ENCODE measurements around the gene MFAP3L. TPM values are rescaled to one million over a fixed set of nuclear protein-coding genes. Genes with fewer than 3 reads are reported as not detected.

The MFAP3L gene
- total RNA-seq, 1 experiment from 2014 or later: 6.2 TPM

DNA sequence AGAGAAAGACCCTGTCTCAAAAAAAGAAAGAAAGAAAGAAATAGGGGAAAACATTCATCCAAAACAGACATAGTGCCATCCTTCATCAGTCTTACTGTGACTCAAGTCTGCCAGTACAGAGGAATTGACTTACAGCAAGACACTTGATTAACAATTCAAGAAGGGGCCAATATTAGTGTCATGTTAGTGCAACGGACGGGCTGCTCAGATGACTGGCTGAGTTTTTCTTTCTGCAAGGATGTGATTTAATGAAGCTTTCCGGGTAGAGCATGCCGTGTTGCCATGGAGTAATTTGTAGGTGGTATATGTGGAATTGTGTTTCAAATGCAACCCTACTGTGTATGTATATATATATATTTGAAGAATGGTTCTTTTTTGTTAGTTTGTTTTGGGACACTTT is 12.6 kb upstream of the MFAP3L start:
- intact Hi-C loops (cut with micrococcal nuclease; ENCODE audit: unreplicated experiment): no loop called here
- ChIA-PET POLR2A (ENCODE audit: unreplicated experiment) (interaction anchor here (0.5 kb wide), 1 partner anchor 389 kb away, joined by 3 read pairs; no protein-coding TSS in a partner anchor), CTCF (no interaction called here)
- Histone ChIP-seq H3K27ac (no peak overlapping the region), H3F3A (ENCODE audit: insufficient read depth, low read depth) (no peaks in the 10 kb centered on the region), H4K20me1 (ENCODE audit: insufficient read depth) (no peaks in the 10 kb centered on the region), H3K4me1 (replicated peaks; ENCODE audit: insufficient read depth) (no peaks in the 10 kb centered on the region), H3K9me2 (ENCODE audit: insufficient read depth) (no peaks in the 10 kb centered on the region), H3K4me2 (no peak overlapping the region), H3K9me3 (ENCODE audit: insufficient read depth, low read depth) (no peaks in the 10 kb centered on the region), H3K79me2 (ENCODE audit: low read depth) (no peaks in the 10 kb centered on the region), H2AFZ (no peak overlapping the region), H3K4me3 (no peak overlapping the region), H3K27me3 (ENCODE audit: insufficient read depth, low read depth) (no peaks in the 10 kb centered on the region), H3K36me3 (ENCODE audit: low read depth) (no peaks in the 10 kb centered on the region)
- no TSS peak for BruUV-seq (replicated peaks)
- TF ChIP-seq, protein P1, sequence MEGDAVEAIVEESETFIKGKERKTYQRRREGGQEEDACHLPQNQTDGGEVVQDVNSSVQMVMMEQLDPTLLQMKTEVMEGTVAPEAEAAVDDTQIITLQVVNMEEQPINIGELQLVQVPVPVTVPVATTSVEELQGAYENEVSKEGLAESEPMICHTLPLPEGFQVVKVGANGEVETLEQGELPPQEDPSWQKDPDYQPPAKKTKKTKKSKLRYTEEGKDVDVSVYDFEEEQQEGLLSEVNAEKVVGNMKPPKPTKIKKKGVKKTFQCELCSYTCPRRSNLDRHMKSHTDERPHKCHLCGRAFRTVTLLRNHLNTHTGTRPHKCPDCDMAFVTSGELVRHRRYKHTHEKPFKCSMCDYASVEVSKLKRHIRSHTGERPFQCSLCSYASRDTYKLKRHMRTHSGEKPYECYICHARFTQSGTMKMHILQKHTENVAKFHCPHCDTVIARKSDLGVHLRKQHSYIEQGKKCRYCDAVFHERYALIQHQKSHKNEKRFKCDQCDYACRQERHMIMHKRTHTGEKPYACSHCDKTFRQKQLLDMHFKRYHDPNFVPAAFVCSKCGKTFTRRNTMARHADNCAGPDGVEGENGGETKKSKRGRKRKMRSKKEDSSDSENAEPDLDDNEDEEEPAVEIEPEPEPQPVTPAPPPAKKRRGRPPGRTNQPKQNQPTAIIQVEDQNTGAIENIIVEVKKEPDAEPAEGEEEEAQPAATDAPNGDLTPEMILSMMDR (conservative IDR thresholded peaks at IDR 0.05): no peak
- no peak for TF ChIP-seq EZH2 (IDR thresholded peaks at IDR 0.05; ENCODE audit: low read depth)
- DNase-seq: no peak

DNA sequence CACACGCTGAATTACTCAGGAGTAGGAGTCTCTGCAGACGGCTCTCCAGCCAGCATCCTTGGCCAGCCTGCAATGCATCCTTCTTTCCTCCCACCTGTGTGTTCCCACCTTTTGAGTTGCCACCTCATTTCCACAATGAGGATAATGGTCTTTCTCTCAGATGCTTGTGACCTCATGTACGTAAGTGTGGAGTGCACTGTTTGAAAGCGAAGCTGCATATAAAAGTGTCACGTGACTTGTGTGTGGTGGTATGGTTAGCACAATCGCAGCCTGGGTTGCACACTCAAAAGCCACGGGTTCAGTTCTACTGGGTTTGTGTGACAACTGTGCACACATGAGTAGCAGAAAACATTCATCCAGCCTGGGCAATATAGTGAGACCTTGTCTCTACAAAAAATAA is 12.0 kb upstream of the MFAP3L start:
- no TSS peak for BruUV-seq (replicated peaks)
- no peak overlapping the region for H2AFZ ChIP-seq
- H3K4me1 ChIP-seq (replicated peaks; ENCODE audit: insufficient read depth): no peaks in the 10 kb centered on the region
- H3K4me2 ChIP-seq: no peak overlapping the region
- DNase-seq: no peak
- TF ChIP-seq EZH2 (IDR thresholded peaks at IDR 0.05; ENCODE audit: low read depth): no peak
- TF ChIP-seq, protein P1 (conservative IDR thresholded peaks at IDR 0.05): no peak
- no peaks in the 10 kb centered on the region for H3K79me2 ChIP-seq (ENCODE audit: low read depth)
- ChIA-PET POLR2A (ENCODE audit: unreplicated experiment) (no interaction called here), CTCF (no interaction called here)
- intact Hi-C loops (cut with micrococcal nuclease; ENCODE audit: unreplicated experiment): no loop called here
- H3K9me3 ChIP-seq (ENCODE audit: insufficient read depth, low read depth): no peaks in the 10 kb centered on the region
- H3K27me3 ChIP-seq (ENCODE audit: insufficient read depth, low read depth): no peaks in the 10 kb centered on the region
- no peak overlapping the region for H3K27ac ChIP-seq
- no peaks in the 10 kb centered on the region for H3F3A ChIP-seq (ENCODE audit: insufficient read depth, low read depth)
- H3K9me2 ChIP-seq (ENCODE audit: insufficient read depth): no peaks in the 10 kb centered on the region
- no peaks in the 10 kb centered on the region for H3K36me3 ChIP-seq (ENCODE audit: low read depth)
- no peaks in the 10 kb centered on the region for H4K20me1 ChIP-seq (ENCODE audit: insufficient read depth)
- H3K4me3 ChIP-seq: no peak overlapping the region

DNA sequence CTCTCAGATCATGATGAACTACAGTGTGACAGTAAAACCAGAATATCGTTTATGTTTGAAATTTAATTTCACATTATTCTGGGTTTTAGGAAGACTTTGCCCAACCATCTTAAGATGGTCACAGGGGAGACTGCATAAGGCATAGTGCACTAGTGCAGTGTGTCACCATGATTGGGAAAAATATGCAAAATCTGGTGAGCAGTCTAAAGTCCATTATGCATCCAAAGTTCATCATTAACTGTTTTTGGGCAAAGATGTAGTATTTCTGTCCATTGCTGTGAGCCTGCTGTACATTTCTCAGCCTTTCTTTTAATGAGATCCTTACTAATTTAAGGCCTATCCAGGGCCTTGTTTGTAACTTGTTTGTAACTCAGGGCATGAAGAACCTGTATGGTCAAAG is 11.3 kb upstream of the MFAP3L start:
- H3K9me2 ChIP-seq (ENCODE audit: insufficient read depth): no peaks in the 10 kb centered on the region
- BruUV-seq (replicated peaks): no TSS peak
- CTCF ChIA-PET: no interaction called here
- no peaks in the 10 kb centered on the region for H3K4me1 ChIP-seq (replicated peaks; ENCODE audit: insufficient read depth)
- H3K36me3 ChIP-seq (ENCODE audit: low read depth): no peaks in the 10 kb centered on the region
- no peak overlapping the region for H3K4me3 ChIP-seq
- no peak for TF ChIP-seq EZH2 (IDR thresholded peaks at IDR 0.05; ENCODE audit: low read depth)
- TF ChIP-seq, protein P1 (conservative IDR thresholded peaks at IDR 0.05): no peak
- H3K79me2 ChIP-seq (ENCODE audit: low read depth): no peaks in the 10 kb centered on the region
- no peaks in the 10 kb centered on the region for H3K9me3 ChIP-seq (ENCODE audit: insufficient read depth, low read depth)
- no peaks in the 10 kb centered on the region for H3K27me3 ChIP-seq (ENCODE audit: insufficient read depth, low read depth)
- POLR2A ChIA-PET (ENCODE audit: unreplicated experiment): no interaction called here
- DNase-seq: no peak
- H2AFZ ChIP-seq: no peak overlapping the region
- H3K27ac ChIP-seq: no peak overlapping the region
- H3K4me2 ChIP-seq: no peak overlapping the region
- no peaks in the 10 kb centered on the region for H4K20me1 ChIP-seq (ENCODE audit: insufficient read depth)
- H3F3A ChIP-seq (ENCODE audit: insufficient read depth, low read depth): no peaks in the 10 kb centered on the region
- intact Hi-C loops (cut with micrococcal nuclease; ENCODE audit: unreplicated experiment): no loop called here
